OCI-LY3 (cell line): ENCODE measurements around the gene GSTA1.

ENCODE experiments used
- EZH2phosphoT487 ChIP-seq: fragments of 200-600 bp; shearing (Covaris generic); IDR thresholded peaks from 2 replicates; pipeline ENCODE4 v1.6.1; 2018; ENCODE audit warnings: antibody characterized with exemption, mixed run types, low read depth
- TF ChIP-seq, protein P1 (sequence below): fragments of 200-600, 300-600 bp; sonication (generic); IDR thresholded peaks from 2 replicates; pipeline ENCODE4 v1.5.1; 2014; ENCODE audit warnings: antibody characterized with exemption, low read length, low read depth

DNA sequence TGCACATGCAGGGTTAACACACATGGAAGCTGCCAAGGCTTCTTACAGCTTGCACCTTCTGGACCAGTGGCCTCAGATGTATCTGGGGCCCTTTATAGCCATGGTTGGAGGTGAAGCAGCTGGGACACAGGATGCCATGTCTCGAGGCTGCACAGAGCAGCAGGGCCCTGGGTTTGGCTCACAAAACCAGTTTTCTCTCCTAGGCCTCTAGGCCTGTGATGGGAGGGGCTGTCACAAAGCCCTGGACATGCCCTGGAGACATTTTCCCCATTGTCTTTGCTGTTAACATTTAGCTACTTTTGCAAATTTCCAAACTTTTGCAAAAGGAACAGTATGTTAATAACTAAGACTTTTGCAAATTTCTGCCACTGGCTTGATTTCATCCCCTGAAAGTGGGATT is 18.2 kb upstream of the GSTA1 start:
- TF ChIP-seq, protein P1, sequence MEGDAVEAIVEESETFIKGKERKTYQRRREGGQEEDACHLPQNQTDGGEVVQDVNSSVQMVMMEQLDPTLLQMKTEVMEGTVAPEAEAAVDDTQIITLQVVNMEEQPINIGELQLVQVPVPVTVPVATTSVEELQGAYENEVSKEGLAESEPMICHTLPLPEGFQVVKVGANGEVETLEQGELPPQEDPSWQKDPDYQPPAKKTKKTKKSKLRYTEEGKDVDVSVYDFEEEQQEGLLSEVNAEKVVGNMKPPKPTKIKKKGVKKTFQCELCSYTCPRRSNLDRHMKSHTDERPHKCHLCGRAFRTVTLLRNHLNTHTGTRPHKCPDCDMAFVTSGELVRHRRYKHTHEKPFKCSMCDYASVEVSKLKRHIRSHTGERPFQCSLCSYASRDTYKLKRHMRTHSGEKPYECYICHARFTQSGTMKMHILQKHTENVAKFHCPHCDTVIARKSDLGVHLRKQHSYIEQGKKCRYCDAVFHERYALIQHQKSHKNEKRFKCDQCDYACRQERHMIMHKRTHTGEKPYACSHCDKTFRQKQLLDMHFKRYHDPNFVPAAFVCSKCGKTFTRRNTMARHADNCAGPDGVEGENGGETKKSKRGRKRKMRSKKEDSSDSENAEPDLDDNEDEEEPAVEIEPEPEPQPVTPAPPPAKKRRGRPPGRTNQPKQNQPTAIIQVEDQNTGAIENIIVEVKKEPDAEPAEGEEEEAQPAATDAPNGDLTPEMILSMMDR, result no peak
- no peak for TF ChIP-seq EZH2phosphoT487
